Liver (tissue), 3 donors: ENCODE measurements around the gene VDR.

Source experiments
- FOXA1 ChIP-seq: IDR thresholded peaks from 2 replicates; pipeline ENCODE4 v1.6.1; 2016; ENCODE audit warnings: antibody characterized with exemption
- GABPA ChIP-seq, 2 donors: IDR thresholded peaks in 1 of 2; conservative IDR thresholded peaks in 1 of 2; 2 replicates each; pipeline ENCODE4 v1.6.1; 2016; ENCODE audit warnings: antibody characterized with exemption in 2 of 2, mild to moderate bottlenecking in 1 of 2, moderate library complexity in 1 of 2
- HNF4G ChIP-seq: IDR thresholded peaks from 2 replicates; pipeline ENCODE4 v1.6.1; 2016; ENCODE audit warnings: antibody characterized with exemption
- JUND ChIP-seq, 2 donors: IDR thresholded peaks; 2 replicates each; pipeline ENCODE4 v1.6.1; 2016; ENCODE audit warnings: antibody characterized with exemption in 2 of 2
- RAD21 ChIP-seq, 2 donors: IDR thresholded peaks; 2 replicates each; pipeline ENCODE4 v1.6.1; 2016; ENCODE audit warnings: antibody characterized with exemption in 2 of 2, mild to moderate bottlenecking in 2 of 2
- SP1 ChIP-seq: IDR thresholded peaks from 2 replicates; pipeline ENCODE4 v1.6.1; 2018; ENCODE audit warnings: antibody characterized with exemption, mild to moderate bottlenecking
- TAF1 ChIP-seq: conservative IDR thresholded peaks from 2 replicates; pipeline ENCODE4 v1.6.1; 2016; ENCODE audit warnings: antibody characterized with exemption, mild to moderate bottlenecking
- YY1 ChIP-seq: IDR thresholded peaks from 2 replicates; pipeline ENCODE4 v1.6.1; 2016; ENCODE audit warnings: antibody characterized with exemption, mild to moderate bottlenecking
- TF ChIP-seq, protein P1 (sequence below): fragments of 150-350 bp; IDR thresholded peaks from 2 replicates; pipeline ENCODE4 v1.5.1; 2017; ENCODE audit warnings: improper control_type of control experiment, low read depth, low read length; ENCODE audit not compliant: missing input control
- TF ChIP-seq, protein P2 (sequence below): IDR thresholded peaks from 2 replicates; pipeline ENCODE4 v1.6.1; 2016; ENCODE audit warnings: antibody characterized with exemption
- TF ChIP-seq, protein P3 (sequence below): IDR thresholded peaks from 2 replicates; pipeline ENCODE4 v1.6.1; 2016; ENCODE audit warnings: antibody characterized with exemption
- TF ChIP-seq, protein P4 (sequence below): IDR thresholded peaks from 2 replicates; pipeline ENCODE4 v1.6.1; 2016; ENCODE audit warnings: antibody characterized with exemption, mild to moderate bottlenecking
- donor health status: healthy.
- donor health status: healthy.

DNA sequence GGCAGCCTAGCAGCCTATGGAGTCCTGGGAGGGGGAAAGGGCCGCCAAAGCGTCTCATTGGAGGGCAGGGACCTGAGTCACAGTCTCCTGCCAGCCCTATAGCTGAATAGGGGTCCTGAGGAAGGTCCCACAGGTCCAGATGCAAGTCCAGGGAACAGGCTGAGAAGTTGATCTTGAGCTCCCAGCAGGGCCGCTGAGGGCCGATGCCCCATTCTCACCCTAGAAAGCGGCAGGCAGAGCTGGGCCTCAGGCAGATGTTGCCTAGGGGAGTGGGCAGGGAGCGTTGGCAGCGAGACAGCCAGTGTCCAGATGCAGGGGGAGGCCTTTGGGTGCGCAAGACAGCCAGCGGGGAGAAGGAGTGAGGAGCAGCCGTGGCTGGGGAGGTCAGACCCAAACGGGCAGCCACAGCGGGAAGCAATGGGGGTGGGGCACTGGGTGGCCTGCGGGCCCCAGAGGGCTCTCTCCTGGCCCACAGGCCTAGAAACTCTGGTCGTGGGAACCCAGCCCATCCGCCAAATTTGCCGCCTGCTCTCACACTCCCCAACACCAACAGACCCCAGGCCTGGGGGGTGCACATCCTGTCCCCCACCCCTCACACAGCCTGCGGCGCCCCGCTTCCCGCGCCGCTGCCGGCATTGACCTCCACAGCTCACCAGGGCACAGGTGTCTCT is 86.2 kb downstream of the VDR start:
- TF ChIP-seq HNF4G (no peak), FOXA1 (no peak), JUND (IDR thresholded peaks at IDR 0.05) (no peak), YY1 (no peak), TAF1 (no peak), RAD21 (IDR thresholded peaks at IDR 0.05) (no peak), SP1 (no peak), GABPA (IDR thresholded peaks at IDR 0.05 in 1 of 2, conservative IDR thresholded peaks at IDR 0.05 in 1 of 2) (no peak)
- TF ChIP-seq, protein P1, sequence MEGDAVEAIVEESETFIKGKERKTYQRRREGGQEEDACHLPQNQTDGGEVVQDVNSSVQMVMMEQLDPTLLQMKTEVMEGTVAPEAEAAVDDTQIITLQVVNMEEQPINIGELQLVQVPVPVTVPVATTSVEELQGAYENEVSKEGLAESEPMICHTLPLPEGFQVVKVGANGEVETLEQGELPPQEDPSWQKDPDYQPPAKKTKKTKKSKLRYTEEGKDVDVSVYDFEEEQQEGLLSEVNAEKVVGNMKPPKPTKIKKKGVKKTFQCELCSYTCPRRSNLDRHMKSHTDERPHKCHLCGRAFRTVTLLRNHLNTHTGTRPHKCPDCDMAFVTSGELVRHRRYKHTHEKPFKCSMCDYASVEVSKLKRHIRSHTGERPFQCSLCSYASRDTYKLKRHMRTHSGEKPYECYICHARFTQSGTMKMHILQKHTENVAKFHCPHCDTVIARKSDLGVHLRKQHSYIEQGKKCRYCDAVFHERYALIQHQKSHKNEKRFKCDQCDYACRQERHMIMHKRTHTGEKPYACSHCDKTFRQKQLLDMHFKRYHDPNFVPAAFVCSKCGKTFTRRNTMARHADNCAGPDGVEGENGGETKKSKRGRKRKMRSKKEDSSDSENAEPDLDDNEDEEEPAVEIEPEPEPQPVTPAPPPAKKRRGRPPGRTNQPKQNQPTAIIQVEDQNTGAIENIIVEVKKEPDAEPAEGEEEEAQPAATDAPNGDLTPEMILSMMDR = no peak
- TF ChIP-seq, protein P2, sequence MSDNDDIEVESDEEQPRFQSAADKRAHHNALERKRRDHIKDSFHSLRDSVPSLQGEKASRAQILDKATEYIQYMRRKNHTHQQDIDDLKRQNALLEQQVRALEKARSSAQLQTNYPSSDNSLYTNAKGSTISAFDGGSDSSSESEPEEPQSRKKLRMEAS = no peak
- TF ChIP-seq, protein P3, sequence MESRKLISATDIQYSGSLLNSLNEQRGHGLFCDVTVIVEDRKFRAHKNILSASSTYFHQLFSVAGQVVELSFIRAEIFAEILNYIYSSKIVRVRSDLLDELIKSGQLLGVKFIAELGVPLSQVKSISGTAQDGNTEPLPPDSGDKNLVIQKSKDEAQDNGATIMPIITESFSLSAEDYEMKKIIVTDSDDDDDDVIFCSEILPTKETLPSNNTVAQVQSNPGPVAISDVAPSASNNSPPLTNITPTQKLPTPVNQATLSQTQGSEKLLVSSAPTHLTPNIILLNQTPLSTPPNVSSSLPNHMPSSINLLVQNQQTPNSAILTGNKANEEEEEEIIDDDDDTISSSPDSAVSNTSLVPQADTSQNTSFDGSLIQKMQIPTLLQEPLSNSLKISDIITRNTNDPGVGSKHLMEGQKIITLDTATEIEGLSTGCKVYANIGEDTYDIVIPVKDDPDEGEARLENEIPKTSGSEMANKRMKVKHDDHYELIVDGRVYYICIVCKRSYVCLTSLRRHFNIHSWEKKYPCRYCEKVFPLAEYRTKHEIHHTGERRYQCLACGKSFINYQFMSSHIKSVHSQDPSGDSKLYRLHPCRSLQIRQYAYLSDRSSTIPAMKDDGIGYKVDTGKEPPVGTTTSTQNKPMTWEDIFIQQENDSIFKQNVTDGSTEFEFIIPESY = no peak
- TF ChIP-seq, protein P4, sequence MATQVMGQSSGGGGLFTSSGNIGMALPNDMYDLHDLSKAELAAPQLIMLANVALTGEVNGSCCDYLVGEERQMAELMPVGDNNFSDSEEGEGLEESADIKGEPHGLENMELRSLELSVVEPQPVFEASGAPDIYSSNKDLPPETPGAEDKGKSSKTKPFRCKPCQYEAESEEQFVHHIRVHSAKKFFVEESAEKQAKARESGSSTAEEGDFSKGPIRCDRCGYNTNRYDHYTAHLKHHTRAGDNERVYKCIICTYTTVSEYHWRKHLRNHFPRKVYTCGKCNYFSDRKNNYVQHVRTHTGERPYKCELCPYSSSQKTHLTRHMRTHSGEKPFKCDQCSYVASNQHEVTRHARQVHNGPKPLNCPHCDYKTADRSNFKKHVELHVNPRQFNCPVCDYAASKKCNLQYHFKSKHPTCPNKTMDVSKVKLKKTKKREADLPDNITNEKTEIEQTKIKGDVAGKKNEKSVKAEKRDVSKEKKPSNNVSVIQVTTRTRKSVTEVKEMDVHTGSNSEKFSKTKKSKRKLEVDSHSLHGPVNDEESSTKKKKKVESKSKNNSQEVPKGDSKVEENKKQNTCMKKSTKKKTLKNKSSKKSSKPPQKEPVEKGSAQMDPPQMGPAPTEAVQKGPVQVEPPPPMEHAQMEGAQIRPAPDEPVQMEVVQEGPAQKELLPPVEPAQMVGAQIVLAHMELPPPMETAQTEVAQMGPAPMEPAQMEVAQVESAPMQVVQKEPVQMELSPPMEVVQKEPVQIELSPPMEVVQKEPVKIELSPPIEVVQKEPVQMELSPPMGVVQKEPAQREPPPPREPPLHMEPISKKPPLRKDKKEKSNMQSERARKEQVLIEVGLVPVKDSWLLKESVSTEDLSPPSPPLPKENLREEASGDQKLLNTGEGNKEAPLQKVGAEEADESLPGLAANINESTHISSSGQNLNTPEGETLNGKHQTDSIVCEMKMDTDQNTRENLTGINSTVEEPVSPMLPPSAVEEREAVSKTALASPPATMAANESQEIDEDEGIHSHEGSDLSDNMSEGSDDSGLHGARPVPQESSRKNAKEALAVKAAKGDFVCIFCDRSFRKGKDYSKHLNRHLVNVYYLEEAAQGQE = no peak
